Esophagus squamous epithelium (tissue), 4 donors: ENCODE measurements around the gene TRPC3.

Experiments used
- CTCF ChIP-seq, 6 experiments: fragments of 450-650 bp in 4 of 6; fragments of 200-600 bp in 2 of 6; sonication (generic) in 2 of 6; IDR thresholded peaks; one replicate each; pipeline ENCODE4 v1.5.1; 2016 to 2019; ENCODE audit warnings: antibody characterized with exemption in 6 of 6, mild to moderate bottlenecking in 4 of 6, moderate library complexity in 4 of 6
- POLR2A ChIP-seq, 4 donors: fragments of 450-650 bp; IDR thresholded peaks; one replicate each; pipeline ENCODE4 v1.6.1; 2017; ENCODE audit warnings: antibody characterized with exemption in 4 of 4, mild to moderate bottlenecking in 4 of 4, moderate library complexity in 3 of 4

GRCh38 chr4:121869841-121870822 is 81.7 kb downstream of the TRPC3 start, which contains the start of gene BBS7:
- TF ChIP-seq CTCF (IDR thresholded peaks at IDR 0.05) (no peak), POLR2A (IDR thresholded peaks at IDR 0.05) (peak in 2 of 4 donors; percentile 56 to 73)
